Activated T-cell treated with anti-CD3 and anti-CD28 coated beads for 48 hours (primary cell): ENCODE data around the gene SMARCD2.
"Not testable (repeated sequence)": the region's sequence is repeated elsewhere in the genome, so short reads cannot be mapped to it uniquely, and the experiment has no call there.

Source experiments
- DNase-seq: peaks from one replicate; pipeline ENCODE4 v3.0.0-alpha.2; 2020; ENCODE audit warnings: low read depth

SMARCD2 gene

DNA sequence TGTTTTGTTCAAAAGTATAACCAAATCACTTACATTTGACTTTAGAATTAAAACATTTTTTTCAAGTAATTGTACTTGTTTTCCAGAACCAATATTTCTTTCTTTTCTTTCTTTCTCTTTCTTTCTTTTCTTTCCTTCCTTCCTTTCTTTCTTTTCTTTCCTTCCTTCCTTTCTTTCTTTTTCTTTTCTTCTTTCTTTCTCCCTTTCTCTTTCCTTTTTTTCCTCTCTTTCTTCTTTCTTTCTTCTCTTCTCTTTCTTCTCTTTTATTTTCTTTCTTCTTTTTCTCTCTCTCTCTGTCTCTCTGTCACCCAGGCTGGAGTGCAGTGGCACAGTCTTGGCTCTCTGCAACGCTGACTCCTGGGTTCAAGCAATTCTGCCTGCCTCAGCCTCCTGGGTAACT lies 41.7 kb downstream of the SMARCD2 start:
- DNase-seq: no peak

DNA sequence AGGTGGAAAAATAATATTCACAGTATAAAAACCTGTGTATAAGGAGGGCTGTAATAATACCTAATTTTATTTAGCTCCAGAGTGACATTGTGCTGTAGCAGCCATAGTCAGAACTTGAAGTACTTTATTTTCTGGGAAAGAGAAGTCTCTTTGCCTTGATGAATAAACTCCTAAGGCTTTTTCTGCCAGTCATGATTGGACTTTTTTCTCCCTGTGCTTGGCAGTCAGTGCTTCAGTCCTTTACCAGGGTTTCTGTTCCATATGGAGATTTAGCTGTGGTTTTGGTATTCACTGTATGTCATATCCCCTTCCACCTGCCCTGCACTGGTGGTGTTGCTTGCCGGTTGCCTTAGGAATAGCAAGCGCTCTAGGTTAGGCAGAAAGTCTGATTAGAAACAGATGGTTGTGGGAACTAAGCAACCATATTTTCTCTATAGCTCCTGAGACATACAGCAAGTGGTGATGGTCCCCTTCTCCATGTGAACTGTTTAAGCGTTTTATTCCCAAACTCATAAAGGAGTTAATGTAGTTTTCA lies 43.8 kb downstream of the SMARCD2 start:
- no peak for DNase-seq

DNA sequence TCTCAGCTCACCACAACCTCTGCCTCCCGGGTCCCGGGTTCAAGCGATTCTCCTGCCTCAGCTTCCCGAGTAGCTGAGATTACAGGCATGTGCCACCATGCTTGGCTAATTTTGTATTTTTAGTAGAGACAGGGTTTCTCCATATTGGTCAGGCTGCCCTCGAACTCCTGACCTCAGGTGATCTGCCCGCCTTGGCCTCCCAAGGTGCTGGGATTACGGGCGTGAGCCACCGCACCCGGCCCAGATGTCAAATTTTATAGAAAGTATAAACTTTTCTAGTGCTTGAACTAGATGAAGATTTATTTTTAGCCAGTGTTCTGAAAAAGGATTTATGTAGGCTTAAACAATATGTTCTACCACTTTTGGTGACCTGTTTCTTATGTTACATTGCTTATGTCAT lies 46.1 kb downstream of the SMARCD2 start:
- not testable (repeated sequence) for DNase-seq

DNA sequence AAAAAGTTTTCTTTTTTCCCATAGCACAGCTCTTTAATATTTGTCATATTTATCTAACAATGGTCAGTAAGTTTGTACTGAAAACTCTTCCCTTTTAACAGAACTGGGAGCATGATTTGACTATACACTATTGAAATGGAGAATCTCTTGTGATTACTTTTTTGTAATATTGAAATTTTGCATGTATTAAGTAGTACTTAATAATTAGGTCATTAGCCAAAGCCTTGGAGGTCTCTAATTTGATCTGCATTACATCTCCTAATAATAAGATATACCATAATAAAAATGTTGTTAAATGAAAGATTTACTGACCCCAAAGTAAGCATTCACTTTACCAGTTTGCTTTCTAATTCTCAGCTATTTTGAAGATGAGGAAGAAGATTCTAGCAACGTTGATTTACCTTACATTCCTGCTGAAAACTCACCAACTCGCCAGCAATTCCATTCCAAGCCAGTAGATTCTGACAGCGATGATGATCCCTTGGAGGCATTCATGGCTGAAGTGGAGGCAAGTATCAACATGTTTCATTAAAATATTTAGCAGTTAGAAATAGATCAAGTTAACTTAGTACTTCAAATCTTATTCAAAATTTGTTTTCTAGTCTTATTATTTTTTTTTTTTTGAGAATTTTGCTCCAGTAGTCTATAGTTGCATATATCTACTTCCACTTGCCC lies 50.3 kb downstream of the SMARCD2 start:
- DNase-seq: no peak

DNA sequence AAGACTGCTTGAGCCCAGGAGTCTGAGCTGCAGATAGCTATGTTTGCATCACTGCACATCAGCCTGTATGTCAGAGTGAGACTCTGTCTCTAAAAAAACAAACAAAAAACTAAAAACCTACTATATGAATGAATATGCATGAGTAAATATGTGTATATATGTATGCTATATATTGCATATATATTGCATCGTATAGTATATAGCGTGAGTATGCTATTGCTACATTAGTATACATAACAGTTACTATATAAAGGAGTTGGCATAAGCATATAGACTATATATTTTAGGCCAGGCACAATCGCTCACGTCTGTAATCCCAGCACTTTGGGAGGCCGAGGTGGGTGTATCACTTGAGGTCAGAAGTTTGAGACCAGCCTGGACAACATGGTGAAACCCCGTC lies 52.4 kb downstream of the SMARCD2 start:
- no peak for DNase-seq

DNA sequence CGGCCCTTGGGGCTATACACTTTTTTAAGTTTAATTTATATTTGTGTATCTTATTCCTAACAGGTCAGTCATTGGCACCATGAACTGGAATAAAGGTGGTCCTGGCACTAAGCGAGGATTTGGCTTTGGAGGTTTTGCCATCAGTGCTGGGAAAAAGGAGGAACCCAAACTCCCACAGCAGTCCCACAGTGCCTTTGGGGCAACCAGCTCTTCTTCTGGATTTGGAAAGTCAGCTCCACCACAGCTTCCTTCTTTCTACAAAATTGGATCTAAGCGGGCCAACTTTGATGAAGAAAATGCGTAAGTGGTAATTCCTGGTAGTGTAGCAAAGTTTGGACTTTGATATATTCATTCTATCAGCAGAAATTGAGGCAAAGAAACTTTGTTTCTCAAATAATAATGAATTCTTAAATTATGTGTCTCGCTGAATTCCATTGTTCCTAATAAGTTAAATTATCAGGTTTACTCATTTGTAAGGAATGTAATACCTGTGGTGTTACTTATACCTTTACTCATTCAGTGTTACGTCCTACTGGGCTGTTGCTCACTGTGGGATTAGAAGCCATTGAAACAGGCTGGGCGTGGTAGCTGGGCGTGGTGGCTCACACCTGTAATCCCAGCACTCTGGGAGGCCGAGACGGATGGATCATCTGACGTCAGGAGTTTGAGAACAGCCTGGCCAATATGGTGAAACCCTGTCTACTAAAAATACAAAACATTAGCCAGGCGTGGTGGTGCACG lies 55.3 kb downstream of the SMARCD2 start:
- no peak for DNase-seq

DNA sequence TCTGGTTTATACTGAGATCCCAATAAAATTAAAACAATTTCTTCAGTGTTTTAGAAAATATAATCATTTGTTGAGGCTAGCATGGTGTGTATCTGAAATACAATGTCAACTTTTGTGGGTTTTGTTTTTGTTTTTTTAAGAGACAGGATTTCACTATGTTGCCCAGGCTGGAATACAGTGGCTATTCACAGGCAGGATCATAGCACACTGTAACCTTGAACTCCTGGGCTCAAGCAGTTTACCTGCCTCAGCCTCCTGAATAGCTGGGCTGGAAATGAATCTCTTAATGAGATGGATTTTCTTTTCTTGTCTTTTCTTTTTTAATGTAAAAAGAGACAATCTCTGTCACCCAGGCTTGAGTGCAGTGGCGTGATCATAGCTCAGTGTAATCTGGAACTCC lies 56.4 kb downstream of the SMARCD2 start:
- no peak for DNase-seq

DNA sequence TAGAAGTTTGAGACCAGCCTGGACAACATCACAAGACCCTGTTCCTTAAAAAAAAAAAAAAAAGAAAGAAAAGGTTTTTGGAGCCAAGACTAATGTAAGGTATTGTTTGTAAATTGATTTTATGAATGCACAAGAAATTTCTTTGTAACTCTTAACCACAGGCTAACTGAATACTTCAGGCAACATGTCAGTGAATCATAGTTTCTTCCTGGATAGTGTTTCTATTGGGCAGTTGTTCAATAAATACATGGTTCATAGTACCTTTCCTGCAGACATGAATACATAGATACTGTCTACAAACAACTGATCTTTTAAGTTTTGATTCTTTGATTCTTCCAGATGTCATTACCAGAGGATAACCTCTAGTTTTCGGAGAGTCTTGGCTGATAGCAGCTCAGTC lies 56.9 kb downstream of the SMARCD2 start:
- DNase-seq: no peak

DNA sequence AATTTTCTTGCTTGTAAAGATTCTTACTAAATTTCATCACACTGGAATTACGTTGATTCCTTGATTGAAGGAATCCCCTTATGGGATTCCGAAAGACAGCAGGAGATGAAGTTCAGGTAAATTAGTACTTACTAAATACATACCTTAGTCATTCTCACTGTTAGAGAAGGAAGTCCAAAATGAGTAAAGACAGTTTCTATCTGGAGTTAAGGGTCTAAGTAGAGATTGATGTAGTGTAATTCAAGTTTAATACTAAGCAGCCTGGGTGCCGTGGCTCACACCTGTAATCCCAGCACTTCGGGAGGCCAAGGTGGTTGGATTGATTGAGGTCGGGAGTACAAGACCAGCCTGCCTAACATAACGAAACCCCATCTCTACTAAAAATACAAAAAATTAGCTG lies 59.0 kb downstream of the SMARCD2 start:
- no peak for DNase-seq
